ENCODE data around the gene NDUFB2.

GRCh38 chr7:140672382-140673062, 24.0 kb upstream of the NDUFB2 start, which contains the start of gene ADCK2:
- TF ChIP-seq CTCF (IDR thresholded peaks at IDR 0.05) = no peak
- TF ChIP-seq EZH2 (IDR thresholded peaks at IDR 0.05; ENCODE audit: borderline replicate concordance, insufficient read depth, low read depth, low read length, poor library complexity, severe bottlenecking) = no peak
